Loucy (cell line): ENCODE data around the gene CNIH4.

Source experiments
- H2AFZ ChIP-seq: fragments of 200-600 bp; sonication (generic); 2 replicates; pipeline ENCODE4 v1.6.0; 2016; ENCODE audit warnings: antibody characterized with exemption, mild to moderate bottlenecking, low read length, moderate library complexity
- H3F3A ChIP-seq: fragments of 200-600 bp; 2 replicates; pipeline ENCODE4 v1.6.0; 2016; ENCODE audit warnings: antibody characterized with exemption, low read depth, mild to moderate bottlenecking
- H3K27me3 ChIP-seq: fragments of 200-600 bp; sonication (generic); 2 replicates; pipeline ENCODE4 v1.6.1; 2014; ENCODE audit warnings: low read length, mild to moderate bottlenecking; ENCODE audit not compliant: insufficient read depth, poor library complexity, severe bottlenecking
- H3K36me3 ChIP-seq: fragments of 200-600 bp; sonication (generic); 2 replicates; pipeline ENCODE4 v1.6.1; 2016; ENCODE audit warnings: low read length; ENCODE audit not compliant: insufficient read depth
- H3K4me1 ChIP-seq: fragments of 200-600 bp; sonication (generic); 2 replicates; pipeline ENCODE4 v1.5.1; 2014; ENCODE audit warnings: low read length, mild to moderate bottlenecking; ENCODE audit not compliant: insufficient read depth, poor library complexity, severe bottlenecking
- H3K4me2 ChIP-seq: fragments of 200-600 bp; sonication (generic); 2 replicates; pipeline ENCODE4 v1.6.0; 2014; ENCODE audit warnings: antibody characterized with exemption, low read length, low read depth, mild to moderate bottlenecking; ENCODE audit not compliant: poor library complexity, severe bottlenecking
- H3K4me3 ChIP-seq: fragments of 200-600 bp; sonication (generic); 2 replicates; pipeline ENCODE4 v1.5.1; 2014; ENCODE audit warnings: low read length, mild to moderate bottlenecking, mixed read lengths; ENCODE audit not compliant: poor library complexity, severe bottlenecking
- H3K79me2 ChIP-seq: fragments of 200-600 bp; sonication (generic); 2 replicates; pipeline ENCODE4 v1.6.1; 2014; ENCODE audit warnings: low read length; ENCODE audit not compliant: insufficient read depth
- H3K9ac ChIP-seq: fragments of 200-600 bp; sonication (generic); 2 replicates; pipeline ENCODE4 v1.6.0; 2014; ENCODE audit warnings: mild to moderate bottlenecking, low read depth, low read length, moderate library complexity; ENCODE audit not compliant: poor library complexity, severe bottlenecking
- H3K9me2 ChIP-seq: fragments of 200-600 bp; sonication (generic); replicated peaks from 2 replicates; pipeline ENCODE4 v1.6.1; 2016; ENCODE audit warnings: low read depth, low read length, mixed read lengths
- H3K9me3 ChIP-seq: fragments of 200-600 bp; sonication (generic); 2 replicates; pipeline ENCODE4 v1.6.1; 2014; ENCODE audit warnings: mild to moderate bottlenecking, antibody characterized with exemption, low read length, low read depth; ENCODE audit not compliant: insufficient read depth
- H4K20me1 ChIP-seq: fragments of 200-600 bp; sonication (generic); 2 replicates; pipeline ENCODE4 v1.6.0; 2014; ENCODE audit warnings: antibody characterized with exemption, low read length, mild to moderate bottlenecking; ENCODE audit not compliant: insufficient read depth, poor library complexity, severe bottlenecking
- CTCF ChIP-seq: fragments of 200-600 bp; sonication (generic); conservative IDR thresholded peaks from 2 replicates; pipeline ENCODE4 v1.5.1; 2014; ENCODE audit warnings: mild to moderate bottlenecking, antibody characterized with exemption, low read length
- EZH2phosphoT487 ChIP-seq: fragments of 200-600 bp; IDR thresholded peaks from 2 replicates; pipeline ENCODE4 v1.6.1; 2018; ENCODE audit warnings: antibody characterized with exemption, mild to moderate bottlenecking, moderate library complexity, borderline replicate concordance

The CNIH4 gene

GRCh38 chr1:224393294-224393693, 36.6 kb downstream of the CNIH4 start:
- no peaks in the 10 kb centered on the region for H3K79me2 ChIP-seq
- H3K27me3 ChIP-seq = no peaks in the 10 kb centered on the region
- no peaks in the 10 kb centered on the region for H3K9me2 ChIP-seq
- no peaks in the 10 kb centered on the region for H3K9me3 ChIP-seq
- peaks cover 7% of the 10 kb centered on the region for H4K20me1 ChIP-seq
- H3K4me3 ChIP-seq = no peak overlapping the region
- H3F3A ChIP-seq = no peaks in the 10 kb centered on the region
- no peak overlapping the region for H3K9ac ChIP-seq
- no peak for TF ChIP-seq EZH2phosphoT487
- TF ChIP-seq CTCF = no peak
- no peak overlapping the region for H3K4me2 ChIP-seq
- no peaks in the 10 kb centered on the region for H3K4me1 ChIP-seq
- H3K36me3 ChIP-seq = peaks cover 97% of the 10 kb centered on the region
- H2AFZ ChIP-seq = no peak overlapping the region

GRCh38 chr1:224399887-224400286, 43.2 kb downstream of the CNIH4 start:
- Histone ChIP-seq H4K20me1 (peaks cover 4% of the 10 kb centered on the region), H3K36me3 (peaks cover 88% of the 10 kb centered on the region), H3K9ac (no peak overlapping the region), H3K4me2 (no peak overlapping the region), H3K4me3 (no peak overlapping the region), H2AFZ (no peak overlapping the region), H3K79me2 (no peaks in the 10 kb centered on the region), H3K9me2 (no peaks in the 10 kb centered on the region), H3F3A (no peaks in the 10 kb centered on the region), H3K9me3 (no peaks in the 10 kb centered on the region), H3K4me1 (no peaks in the 10 kb centered on the region), H3K27me3 (no peaks in the 10 kb centered on the region)
- TF ChIP-seq EZH2phosphoT487 (no peak), CTCF (no peak)

- H2AFZ ChIP-seq = no peak overlapping the region
- H3K4me1 ChIP-seq = no peaks in the 10 kb centered on the region
- peaks cover 79% of the 10 kb centered on the region for H3K36me3 ChIP-seq
- no peaks in the 10 kb centered on the region for H3K27me3 ChIP-seq
- no peak overlapping the region for H3K9ac ChIP-seq
- H3F3A ChIP-seq = no peaks in the 10 kb centered on the region
- H4K20me1 ChIP-seq = peaks cover 4% of the 10 kb centered on the region
- H3K9me2 ChIP-seq = no peaks in the 10 kb centered on the region
- H3K4me3 ChIP-seq = no peak overlapping the region
- no peaks in the 10 kb centered on the region for H3K9me3 ChIP-seq
- no peak overlapping the region for H3K4me2 ChIP-seq
- TF ChIP-seq CTCF = no peak
- TF ChIP-seq EZH2phosphoT487 = no peak
- 0 out of 2 replicates have a peak, but pooled peaks cover 4% of the 10 kb centered on the region for H3K79me2 ChIP-seq
These were observed 45.9 kb downstream of the CNIH4 start for GRCh38 chr1:224402472-224403036.
